Muscle layer of duodenum (tissue), 2 donors: ENCODE measurements around the gene TEKT3.

Experiments used
- H3K27ac ChIP-seq: one replicate; pipeline ENCODE4 v1.7.0; 2013; ENCODE audit warnings: mild to moderate bottlenecking, low read length
- H3K27me3 ChIP-seq: one replicate; pipeline ENCODE4 v1.7.0; 2013; ENCODE audit warnings: low read depth, mild to moderate bottlenecking, control low read depth, low read length
- H3K36me3 ChIP-seq, 2 donors: one replicate each; pipeline ENCODE4 v1.7.0; 2013; ENCODE audit warnings: low read length in 2 of 2, control low read depth in 1 of 2, mild to moderate bottlenecking in 1 of 2; ENCODE audit not compliant: insufficient read depth in 2 of 2, control insufficient read depth in 1 of 2
- H3K4me1 ChIP-seq, 2 donors: one replicate each; pipeline ENCODE4 v1.7.0; 2013; ENCODE audit warnings: low read length in 2 of 2, mild to moderate bottlenecking in 2 of 2, control low read depth in 1 of 2, moderate library complexity in 1 of 2; ENCODE audit not compliant: insufficient read depth in 2 of 2, control insufficient read depth in 1 of 2
- H3K4me3 ChIP-seq, 2 donors: one replicate each; pipeline ENCODE4 v1.7.0; 2013; ENCODE audit warnings: low read length in 2 of 2, low read depth in 1 of 2, mild to moderate bottlenecking in 1 of 2
- H3K9me3 ChIP-seq, 2 donors: one replicate each; pipeline ENCODE4 v1.7.0; 2013; ENCODE audit warnings: low read length in 2 of 2, control low read depth in 1 of 2, mild to moderate bottlenecking in 1 of 2; ENCODE audit not compliant: control insufficient read depth in 1 of 2
- donor health status: healthy.

Gene TEKT3

GRCh38 chr17:15341385-15341849, at the start of gene TEKT3:
TEKT3 (minus strand) TSS chr17:15341597; CDS start chr17:15331585, 10,012 bp downstream.
- peak within 1 kb of the TSS; percentile 70 to 71 for H3K4me3 ChIP-seq
- H3K9me3 ChIP-seq, result no peaks in the 10 kb centered on the region
- no peaks in the 10 kb centered on the region for H3K27me3 ChIP-seq
- H3K4me1 ChIP-seq, result peaks cover 0 to 8% of the 10 kb centered on the region in 2 donors
- no peaks in the 10 kb centered on the region for H3K36me3 ChIP-seq
- H3K27ac ChIP-seq, result no peak within 1 kb of the TSS

- no peaks in the 10 kb centered on the region for H3K9me3 ChIP-seq
- no peaks in the 10 kb centered on the region for H3K27me3 ChIP-seq
- no peak overlapping the region for H3K27ac ChIP-seq
- H3K36me3 ChIP-seq, result no peaks in the 10 kb centered on the region
- no peak overlapping the region for H3K4me3 ChIP-seq
- no peaks in the 10 kb centered on the region for H3K4me1 ChIP-seq
Measured at GRCh38 chr17:15388356-15389041, 47.1 kb upstream of the TEKT3 start.

GRCh38 chr17:15386083-15386482, 44.7 kb upstream of the TEKT3 start:
- Histone ChIP-seq H3K4me1 (no peaks in the 10 kb centered on the region), H3K27ac (no peak overlapping the region), H3K4me3 (no peak overlapping the region), H3K36me3 (no peaks in the 10 kb centered on the region), H3K27me3 (no peaks in the 10 kb centered on the region), H3K9me3 (no peaks in the 10 kb centered on the region)

GRCh38 chr17:15385305-15385704, 43.9 kb upstream of the TEKT3 start:
- Histone ChIP-seq H3K36me3 (no peaks in the 10 kb centered on the region), H3K9me3 (no peaks in the 10 kb centered on the region), H3K4me3 (no peak overlapping the region), H3K27me3 (no peaks in the 10 kb centered on the region), H3K4me1 (no peaks in the 10 kb centered on the region), H3K27ac (no peak overlapping the region)

GRCh38 chr17:15384142-15384787, 42.9 kb upstream of the TEKT3 start:
- H3K4me1 ChIP-seq, result no peaks in the 10 kb centered on the region
- H3K36me3 ChIP-seq, result no peaks in the 10 kb centered on the region
- no peaks in the 10 kb centered on the region for H3K27me3 ChIP-seq
- H3K9me3 ChIP-seq, result no peaks in the 10 kb centered on the region
- peak overlapping the region; percentile 17 for H3K27ac ChIP-seq
- H3K4me3 ChIP-seq, result peak overlapping the region; percentile 8 to 36

- Histone ChIP-seq H3K4me1 (no peaks in the 10 kb centered on the region), H3K4me3 (no peak overlapping the region), H3K9me3 (no peaks in the 10 kb centered on the region), H3K36me3 (no peaks in the 10 kb centered on the region), H3K27me3 (no peaks in the 10 kb centered on the region), H3K27ac (no peak overlapping the region)
Measured at GRCh38 chr17:15382914-15383313, 41.5 kb upstream of the TEKT3 start.

GRCh38 chr17:15381707-15382106, 40.3 kb upstream of the TEKT3 start:
- Histone ChIP-seq H3K36me3 (no peaks in the 10 kb centered on the region), H3K4me3 (no peak overlapping the region), H3K9me3 (no peaks in the 10 kb centered on the region), H3K27ac (no peak overlapping the region), H3K4me1 (peaks cover 0 to 4% of the 10 kb centered on the region in 2 donors), H3K27me3 (no peaks in the 10 kb centered on the region)

- Histone ChIP-seq H3K36me3 (no peaks in the 10 kb centered on the region), H3K27ac (no peak overlapping the region), H3K27me3 (no peaks in the 10 kb centered on the region), H3K4me1 (peaks cover 0 to 4% of the 10 kb centered on the region in 2 donors), H3K4me3 (no peak overlapping the region), H3K9me3 (no peaks in the 10 kb centered on the region)
Measured at GRCh38 chr17:15380446-15380845, 39.0 kb upstream of the TEKT3 start.

- Histone ChIP-seq H3K27me3 (no peaks in the 10 kb centered on the region), H3K4me1 (peaks cover 0 to 4% of the 10 kb centered on the region in 2 donors), H3K4me3 (no peak overlapping the region), H3K9me3 (no peaks in the 10 kb centered on the region), H3K36me3 (no peaks in the 10 kb centered on the region), H3K27ac (no peak overlapping the region)
Measured at GRCh38 chr17:15379659-15380058, 38.3 kb upstream of the TEKT3 start.

GRCh38 chr17:15378243-15378642, 36.8 kb upstream of the TEKT3 start:
- Histone ChIP-seq H3K27me3 (no peaks in the 10 kb centered on the region), H3K36me3 (no peaks in the 10 kb centered on the region), H3K27ac (no peak overlapping the region), H3K9me3 (no peaks in the 10 kb centered on the region), H3K4me3 (no peak overlapping the region), H3K4me1 (peaks cover 0 to 4% of the 10 kb centered on the region in 2 donors)

GRCh38 chr17:15377616-15378015, 36.2 kb upstream of the TEKT3 start:
- Histone ChIP-seq H3K36me3 (no peaks in the 10 kb centered on the region), H3K27ac (no peak overlapping the region), H3K27me3 (no peaks in the 10 kb centered on the region), H3K4me3 (no peak overlapping the region), H3K9me3 (no peaks in the 10 kb centered on the region), H3K4me1 (peaks cover 0 to 4% of the 10 kb centered on the region in 2 donors)
